GM18517 (cell line): ENCODE results near the gene HOXD11.

ENCODE experiments used
- ATAC-seq: cut with Tn5 transposase; IDR thresholded peaks from one replicate; pipeline ENCODE4 v1.9.1; 2021; ENCODE audit warnings: mild to moderate bottlenecking, moderate library complexity; ENCODE audit not compliant: unreplicated experiment

The HOXD11 gene

GRCh38 chr2:176105078-176105729 lies 1.9 kb upstream of the HOXD11 start:
- ATAC-seq: no peak

GRCh38 chr2:176105730-176106580 lies 1.1 kb upstream of the HOXD11 start:
- no peak for ATAC-seq

DNA sequence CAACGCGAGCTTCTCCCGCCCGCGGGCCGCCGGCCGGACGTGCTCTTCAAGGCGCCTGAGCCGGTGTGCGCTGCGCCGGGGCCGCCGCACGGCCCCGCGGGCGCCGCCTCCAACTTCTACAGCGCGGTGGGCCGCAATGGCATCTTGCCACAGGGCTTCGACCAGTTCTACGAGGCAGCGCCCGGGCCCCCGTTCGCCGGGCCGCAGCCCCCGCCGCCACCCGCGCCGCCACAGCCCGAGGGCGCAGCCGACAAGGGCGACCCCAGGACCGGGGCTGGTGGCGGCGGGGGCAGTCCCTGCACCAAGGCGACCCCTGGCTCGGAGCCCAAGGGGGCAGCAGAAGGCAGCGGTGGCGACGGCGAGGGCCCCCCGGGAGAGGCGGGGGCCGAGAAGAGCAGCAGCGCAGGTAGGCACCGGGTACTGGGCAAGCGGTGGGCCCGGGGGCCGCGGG lies 676 bp downstream of the HOXD11 start:
- no peak for ATAC-seq

DNA sequence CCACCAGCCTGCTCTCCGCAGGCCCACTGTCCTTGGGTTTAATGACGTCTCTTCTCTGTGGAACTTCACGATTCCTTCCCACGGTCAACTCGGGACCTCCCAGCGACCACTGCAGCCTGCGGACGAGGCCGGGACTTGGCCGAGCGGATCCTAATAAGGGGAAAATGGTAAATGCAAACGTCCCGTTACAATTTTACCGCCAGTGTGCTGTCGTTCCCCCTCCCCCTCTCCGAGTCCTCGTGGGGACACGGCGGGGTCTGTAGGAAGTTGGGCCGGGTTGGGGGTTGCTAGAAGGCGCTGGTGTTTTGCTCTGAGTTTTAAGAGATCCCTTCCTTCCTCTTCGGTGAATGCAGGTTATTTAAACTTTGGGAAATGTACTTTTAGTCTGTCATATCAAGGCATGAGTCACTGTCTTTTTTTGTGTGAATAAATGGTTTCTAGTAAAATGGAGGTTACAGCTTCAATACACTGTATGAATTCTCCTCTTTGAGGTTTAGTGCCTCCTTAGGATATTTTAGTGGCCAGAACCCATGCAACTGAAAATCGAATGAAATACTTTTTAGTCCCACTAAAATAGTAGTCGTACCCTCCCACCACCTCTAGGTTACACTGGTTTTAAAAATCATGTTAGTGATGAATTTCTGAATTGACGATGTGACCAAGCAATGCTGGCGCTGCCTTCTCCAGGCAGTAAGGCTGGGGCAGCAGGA lies 2.3 kb downstream of the HOXD11 start:
- ATAC-seq: no peak

DNA sequence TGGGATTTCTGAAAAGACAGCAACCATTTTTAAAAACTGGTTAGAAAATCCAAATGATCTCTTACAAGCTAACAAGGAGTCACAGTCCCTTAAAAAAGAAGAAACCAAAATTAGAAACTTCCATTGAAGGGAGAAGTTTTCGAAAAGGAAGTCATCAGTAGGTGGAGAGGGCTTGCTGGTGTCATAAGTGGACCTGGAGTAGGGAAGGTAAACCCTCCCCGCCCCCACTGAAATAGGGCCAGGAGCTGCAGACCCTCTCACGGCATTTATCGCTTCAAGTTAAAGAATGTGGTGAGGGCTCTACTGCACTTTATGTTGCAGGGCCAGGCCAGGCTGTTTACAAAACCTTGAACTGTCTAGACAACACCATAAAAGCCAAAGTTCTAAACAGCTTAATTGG lies 2.9 kb downstream of the HOXD11 start:
- no peak for ATAC-seq

GRCh38 chr2:176110415-176111308 lies 3.6 kb downstream of the HOXD11 start:
- ATAC-seq: no peak

DNA sequence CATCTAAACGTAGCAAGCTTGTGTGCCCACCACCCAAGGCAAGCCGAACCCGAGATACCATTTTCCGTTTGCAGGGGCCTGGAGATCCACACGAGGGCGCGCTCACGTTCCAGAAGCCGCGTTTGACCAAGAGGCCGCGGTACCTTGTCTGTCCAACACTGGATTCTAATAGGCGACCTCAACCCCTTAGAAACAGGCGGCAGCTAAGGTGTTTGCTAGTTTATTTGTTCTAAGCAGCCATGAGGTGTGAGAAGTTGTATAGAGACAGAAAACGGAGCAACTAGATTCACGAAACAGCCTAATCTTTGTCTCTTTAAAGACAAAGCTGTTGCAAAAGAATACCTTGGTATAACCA lies 4.2 kb downstream of the HOXD11 start:
- ATAC-seq: no peak

GRCh38 chr2:176111846-176112374 lies 4.8 kb downstream of the HOXD11 start:
- no peak for ATAC-seq

- ATAC-seq: no peak
Measured at GRCh38 chr2:176112375-176113302, 5.6 kb downstream of the HOXD11 start.

- no peak for ATAC-seq
Measured at GRCh38 chr2:176114120-176114929, 7.2 kb downstream of the HOXD11 start.

DNA sequence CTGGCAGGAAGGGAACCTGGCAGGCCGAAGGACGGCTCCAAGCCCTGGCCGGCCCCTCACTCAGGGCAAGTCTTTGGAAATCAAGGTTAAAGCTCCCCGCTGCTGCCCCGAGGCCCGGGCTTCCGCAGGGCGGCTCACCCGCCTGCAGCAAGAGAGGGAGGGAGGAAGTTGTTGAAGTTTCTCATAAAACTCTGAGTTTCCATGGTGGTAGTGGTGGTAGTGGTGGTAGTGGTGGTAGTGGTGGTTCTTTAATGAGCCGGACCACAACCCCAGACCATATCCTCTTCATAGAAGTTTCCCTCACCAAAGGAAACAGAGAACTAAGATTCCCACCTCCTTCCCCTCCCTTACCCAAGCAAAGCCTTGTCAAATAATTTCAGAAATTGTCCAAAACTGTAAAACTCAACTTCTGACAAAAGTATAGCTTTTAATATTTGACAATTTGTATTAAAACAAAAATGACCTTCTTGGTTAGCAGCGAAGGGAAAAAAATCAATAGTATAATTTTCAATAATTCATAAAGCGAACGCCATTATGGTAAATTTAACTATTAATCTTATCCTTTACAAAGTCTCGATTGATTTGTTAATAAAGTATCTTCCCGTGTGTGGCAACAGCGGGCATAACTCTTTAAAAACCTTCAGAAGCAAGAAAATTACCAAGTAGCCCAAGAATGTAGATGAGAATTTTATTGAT lies 8.0 kb downstream of the HOXD11 start:
- no peak for ATAC-seq

- ATAC-seq: no peak
Measured at GRCh38 chr2:176115883-176116813, 9.1 kb downstream of the HOXD11 start, which contains the start of gene HOXD10. Gene HOXD10 (plus strand): TSS chr2:176116778. CDS start chr2:176116834, 56 bp downstream.

DNA sequence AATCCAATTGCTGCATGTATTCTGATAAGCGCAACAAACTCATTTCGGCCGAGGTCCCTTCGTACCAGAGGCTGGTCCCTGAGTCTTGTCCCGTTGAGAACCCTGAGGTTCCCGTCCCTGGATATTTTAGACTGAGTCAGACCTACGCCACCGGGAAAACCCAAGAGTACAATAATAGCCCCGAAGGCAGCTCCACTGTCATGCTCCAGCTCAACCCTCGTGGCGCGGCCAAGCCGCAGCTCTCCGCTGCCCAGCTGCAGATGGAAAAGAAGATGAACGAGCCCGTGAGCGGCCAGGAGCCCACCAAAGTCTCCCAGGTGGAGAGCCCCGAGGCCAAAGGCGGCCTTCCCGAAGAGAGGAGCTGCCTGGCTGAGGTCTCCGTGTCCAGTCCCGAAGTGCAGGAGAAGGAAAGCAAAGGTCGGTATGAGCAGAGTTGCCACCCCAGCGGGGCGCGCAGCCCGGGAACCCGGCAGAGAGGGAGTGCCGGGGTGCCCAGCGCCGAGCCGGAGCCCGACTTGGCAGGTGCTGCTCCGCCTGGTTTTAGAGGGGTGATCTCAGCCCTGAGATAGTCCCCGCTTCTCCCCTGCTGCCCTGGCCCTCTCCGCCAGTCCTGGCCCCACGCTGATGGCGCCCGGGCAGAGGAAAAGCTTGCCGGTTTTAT lies 10.2 kb downstream of the HOXD11 start:
- no peak for ATAC-seq

DNA sequence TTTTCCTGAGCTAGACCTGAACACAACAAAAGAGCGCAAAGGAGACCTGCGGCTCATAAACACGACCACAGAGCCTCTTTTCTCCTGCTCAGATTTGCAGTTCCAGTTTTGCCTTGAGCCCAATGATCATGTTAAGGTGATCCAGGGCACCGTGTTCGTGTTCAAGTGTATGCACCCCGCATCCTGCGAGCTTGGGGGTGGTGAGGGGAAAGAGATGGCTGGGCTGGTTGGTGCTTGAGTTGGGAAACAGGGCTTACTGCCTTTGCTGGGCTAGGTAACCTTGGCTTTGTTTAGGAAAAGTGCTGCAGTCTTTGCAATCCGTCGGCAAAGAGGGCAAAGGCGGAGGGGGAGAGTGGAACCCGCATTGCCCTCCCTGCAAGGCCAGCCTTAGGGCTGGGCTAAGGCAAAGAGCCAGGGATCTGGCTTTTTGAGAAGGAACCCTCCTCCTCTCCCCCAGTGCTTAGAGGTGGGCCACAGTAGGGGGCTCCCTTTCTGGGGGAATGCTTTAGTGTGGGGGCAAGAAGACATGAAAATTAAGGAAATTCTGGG lies 10.8 kb downstream of the HOXD11 start:
- no peak for ATAC-seq

- no peak for ATAC-seq
Measured at GRCh38 chr2:176118601-176119339, 11.7 kb downstream of the HOXD11 start.
